ENCODE results near the gene STOM. TPM values are rescaled to one million over a fixed set of nuclear protein-coding genes. Genes with fewer than 3 reads are reported as not detected.

STOM gene
- total RNA-seq, 1 experiment from 2014 or later: 72.4 TPM

DNA sequence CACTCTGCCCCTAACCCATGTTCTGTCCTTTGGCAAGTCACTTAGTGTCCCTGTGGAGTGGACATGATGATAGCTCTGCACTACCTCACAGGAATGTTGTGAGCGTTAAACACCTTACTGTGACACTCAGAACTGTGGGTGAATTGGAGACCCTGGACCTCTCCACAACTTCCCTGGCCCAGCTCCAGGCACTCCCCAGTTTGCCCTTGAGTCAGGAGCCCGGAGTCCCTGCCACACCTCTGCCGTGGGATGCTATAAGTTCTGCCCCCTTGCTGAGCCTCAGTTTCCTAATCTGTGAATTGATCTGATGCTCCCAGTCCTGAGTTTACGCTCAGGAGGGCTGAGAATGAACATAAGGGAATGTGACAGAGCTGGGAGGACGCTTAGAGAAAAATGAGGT lies 67.7 kb downstream of the STOM start:
- POLR2A ChIA-PET (ENCODE audit: low non-redundant PET): no interaction called here
- no TSS peak for BruUV-seq (replicated peaks)

DNA sequence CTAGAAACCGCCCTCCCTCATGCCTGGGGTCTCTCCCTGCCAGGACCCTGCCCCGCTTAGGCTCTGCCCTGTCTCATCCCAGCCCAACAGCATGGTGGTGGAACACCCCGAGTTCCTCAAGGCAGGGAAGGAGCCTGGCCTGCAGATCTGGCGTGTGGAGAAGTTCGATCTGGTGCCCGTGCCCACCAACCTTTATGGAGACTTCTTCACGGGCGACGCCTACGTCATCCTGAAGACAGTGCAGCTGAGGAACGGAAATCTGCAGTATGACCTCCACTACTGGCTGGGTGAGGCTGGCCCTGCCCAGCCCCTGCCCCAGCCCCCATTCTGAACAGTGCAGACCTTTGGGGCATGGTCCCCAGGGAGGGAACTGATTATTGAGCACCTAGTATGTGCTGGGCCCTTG lies 68.2 kb downstream of the STOM start:
- POLR2A ChIA-PET (ENCODE audit: low non-redundant PET): interaction anchor here (0.6 kb wide), 1 partner anchor 12 kb away, joined by 4 read pairs; no protein-coding TSS in a partner anchor
- H3K27me3 ChIP-seq (replicated peaks; ENCODE audit: insufficient read depth, low read depth, low read length, poor library complexity): no peaks in the 10 kb centered on the region
- DNase-seq (ENCODE audit: low spot score): no peak
- H3K36me3 ChIP-seq (ENCODE audit: insufficient read depth, low read length, poor library complexity, severe bottlenecking): no peaks in the 10 kb centered on the region
- peaks cover 14% of the 10 kb centered on the region for H3K4me1 ChIP-seq (ENCODE audit: insufficient read depth, low read length, poor library complexity, severe bottlenecking)
- no peak overlapping the region for H3K4me3 ChIP-seq (ENCODE audit: low read depth, low read length, poor library complexity, severe bottlenecking)
- no peaks in the 10 kb centered on the region for H3K9me3 ChIP-seq (ENCODE audit: low read depth, low read length, poor library complexity, severe bottlenecking)
- BruUV-seq (replicated peaks): no TSS peak
- no peak overlapping the region for H3K27ac ChIP-seq (ENCODE audit: low read depth, low read length, poor library complexity, severe bottlenecking)
- intact Hi-C loops (cut with micrococcal nuclease; ENCODE audit: unreplicated experiment): no loop called here
- no peak for TF ChIP-seq EZH2 (IDR thresholded peaks at IDR 0.05; ENCODE audit: borderline replicate concordance, low read depth, low read length, poor library complexity, severe bottlenecking)
- TF ChIP-seq, protein P1, sequence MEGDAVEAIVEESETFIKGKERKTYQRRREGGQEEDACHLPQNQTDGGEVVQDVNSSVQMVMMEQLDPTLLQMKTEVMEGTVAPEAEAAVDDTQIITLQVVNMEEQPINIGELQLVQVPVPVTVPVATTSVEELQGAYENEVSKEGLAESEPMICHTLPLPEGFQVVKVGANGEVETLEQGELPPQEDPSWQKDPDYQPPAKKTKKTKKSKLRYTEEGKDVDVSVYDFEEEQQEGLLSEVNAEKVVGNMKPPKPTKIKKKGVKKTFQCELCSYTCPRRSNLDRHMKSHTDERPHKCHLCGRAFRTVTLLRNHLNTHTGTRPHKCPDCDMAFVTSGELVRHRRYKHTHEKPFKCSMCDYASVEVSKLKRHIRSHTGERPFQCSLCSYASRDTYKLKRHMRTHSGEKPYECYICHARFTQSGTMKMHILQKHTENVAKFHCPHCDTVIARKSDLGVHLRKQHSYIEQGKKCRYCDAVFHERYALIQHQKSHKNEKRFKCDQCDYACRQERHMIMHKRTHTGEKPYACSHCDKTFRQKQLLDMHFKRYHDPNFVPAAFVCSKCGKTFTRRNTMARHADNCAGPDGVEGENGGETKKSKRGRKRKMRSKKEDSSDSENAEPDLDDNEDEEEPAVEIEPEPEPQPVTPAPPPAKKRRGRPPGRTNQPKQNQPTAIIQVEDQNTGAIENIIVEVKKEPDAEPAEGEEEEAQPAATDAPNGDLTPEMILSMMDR (conservative IDR thresholded peaks at IDR 0.05; ENCODE audit: low read depth, low read length): no peak
- CTCF ChIA-PET: no interaction called here

More for the DNA sequence above, 67.7 kb downstream of the STOM start:
- Histone ChIP-seq H3K9me3 (ENCODE audit: low read depth, low read length, poor library complexity, severe bottlenecking) (no peaks in the 10 kb centered on the region), H3K36me3 (ENCODE audit: insufficient read depth, low read length, poor library complexity, severe bottlenecking) (no peaks in the 10 kb centered on the region), H3K27me3 (replicated peaks; ENCODE audit: insufficient read depth, low read depth, low read length, poor library complexity) (no peaks in the 10 kb centered on the region), H3K27ac (ENCODE audit: low read depth, low read length, poor library complexity, severe bottlenecking) (no peak overlapping the region), H3K4me1 (ENCODE audit: insufficient read depth, low read length, poor library complexity, severe bottlenecking) (peaks cover 14% of the 10 kb centered on the region), H3K4me3 (ENCODE audit: low read depth, low read length, poor library complexity, severe bottlenecking) (no peak overlapping the region)
- intact Hi-C loops (cut with micrococcal nuclease; ENCODE audit: unreplicated experiment): no loop called here
- TF ChIP-seq, protein P1 (conservative IDR thresholded peaks at IDR 0.05; ENCODE audit: low read depth, low read length): no peak
- no peak for TF ChIP-seq EZH2 (IDR thresholded peaks at IDR 0.05; ENCODE audit: borderline replicate concordance, low read depth, low read length, poor library complexity, severe bottlenecking)
- CTCF ChIA-PET: no interaction called here
- DNase-seq (ENCODE audit: low spot score): no peak

DNA sequence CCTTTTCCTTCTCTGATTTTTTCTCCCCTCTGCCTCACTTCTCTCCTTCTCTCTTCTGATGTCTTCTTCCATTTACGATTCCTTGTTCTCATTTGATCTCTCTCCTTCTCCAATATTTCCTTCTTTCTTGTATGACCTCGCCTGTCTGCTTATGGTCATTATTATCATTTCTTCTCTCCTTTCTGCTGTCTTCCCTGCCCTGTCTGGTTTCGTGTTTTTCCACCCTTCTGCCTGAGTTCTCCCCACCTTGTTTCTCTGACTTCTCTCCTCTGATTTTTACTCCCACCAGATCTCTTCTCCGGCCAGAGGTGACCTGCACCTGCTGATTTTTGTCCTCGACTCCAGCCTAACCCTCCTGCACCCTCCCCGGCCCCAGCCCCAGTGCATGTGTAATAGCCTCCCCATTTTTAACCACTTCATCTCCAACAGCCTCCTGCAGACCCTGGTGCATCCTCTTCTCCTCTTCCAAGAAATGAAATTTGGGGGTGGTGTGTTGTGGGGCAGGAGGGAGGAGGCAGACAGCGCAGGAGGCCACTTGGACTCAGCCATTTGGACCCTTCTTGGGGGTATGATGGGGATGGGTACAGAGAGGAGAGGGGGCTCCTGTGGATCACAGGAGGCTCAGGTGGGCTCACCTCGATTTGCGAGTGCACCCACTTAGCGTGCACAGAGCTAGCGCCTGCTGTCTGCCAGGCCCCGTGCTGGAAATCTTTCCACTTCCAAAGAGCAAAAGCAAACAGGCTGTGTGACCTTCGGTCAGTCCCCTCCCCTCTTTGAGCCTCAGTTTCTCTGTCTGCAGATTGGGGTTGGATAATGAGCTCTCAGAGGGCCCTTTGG lies 69.5 kb downstream of the STOM start:
- no peak for TF ChIP-seq EZH2 (IDR thresholded peaks at IDR 0.05; ENCODE audit: borderline replicate concordance, low read depth, low read length, poor library complexity, severe bottlenecking)
- TF ChIP-seq, protein P1 (conservative IDR thresholded peaks at IDR 0.05; ENCODE audit: low read depth, low read length): no peak
- H3K4me3 ChIP-seq (ENCODE audit: low read depth, low read length, poor library complexity, severe bottlenecking): peak overlapping the region; percentile 53
- TSS peak; percentile 19 for BruUV-seq (replicated peaks)
- POLR2A ChIA-PET (ENCODE audit: low non-redundant PET): no interaction called here
- no peak for DNase-seq (ENCODE audit: low spot score)
- no peaks in the 10 kb centered on the region for H3K36me3 ChIP-seq (ENCODE audit: insufficient read depth, low read length, poor library complexity, severe bottlenecking)
- H3K9me3 ChIP-seq (ENCODE audit: low read depth, low read length, poor library complexity, severe bottlenecking): no peaks in the 10 kb centered on the region
- H3K27me3 ChIP-seq (replicated peaks; ENCODE audit: insufficient read depth, low read depth, low read length, poor library complexity): no peaks in the 10 kb centered on the region
- intact Hi-C loops (cut with micrococcal nuclease; ENCODE audit: unreplicated experiment): no loop called here
- peaks cover 14% of the 10 kb centered on the region for H3K4me1 ChIP-seq (ENCODE audit: insufficient read depth, low read length, poor library complexity, severe bottlenecking)
- CTCF ChIA-PET: no interaction called here
- no peak overlapping the region for H3K27ac ChIP-seq (ENCODE audit: low read depth, low read length, poor library complexity, severe bottlenecking)

Measured in A673 (cell line).